PC-3 (cell line): ENCODE results near the gene KRTAP12-1.

ENCODE experiments used
- EZH2 ChIP-seq: fragments of 300-600 bp; sonication (generic); IDR thresholded peaks from one replicate; pipeline ENCODE4 v1.6.1; 2017; ENCODE audit warnings: antibody characterized with exemption, mild to moderate bottlenecking, low read length; ENCODE audit not compliant: unreplicated experiment
- EZH2phosphoT487 ChIP-seq: fragments of 300-600 bp; sonication (generic); IDR thresholded peaks from 2 replicates; pipeline ENCODE4 v1.6.1; 2018; ENCODE audit warnings: mild to moderate bottlenecking, antibody characterized with exemption, low read length, borderline replicate concordance
- TF ChIP-seq, protein P1 (sequence below): fragments of 300-600 bp; sonication (generic); conservative IDR thresholded peaks from 2 replicates; pipeline ENCODE4 v1.5.1; 2017; ENCODE audit warnings: antibody characterized with exemption, low read depth, mild to moderate bottlenecking, low read length

- TF ChIP-seq, protein P1, sequence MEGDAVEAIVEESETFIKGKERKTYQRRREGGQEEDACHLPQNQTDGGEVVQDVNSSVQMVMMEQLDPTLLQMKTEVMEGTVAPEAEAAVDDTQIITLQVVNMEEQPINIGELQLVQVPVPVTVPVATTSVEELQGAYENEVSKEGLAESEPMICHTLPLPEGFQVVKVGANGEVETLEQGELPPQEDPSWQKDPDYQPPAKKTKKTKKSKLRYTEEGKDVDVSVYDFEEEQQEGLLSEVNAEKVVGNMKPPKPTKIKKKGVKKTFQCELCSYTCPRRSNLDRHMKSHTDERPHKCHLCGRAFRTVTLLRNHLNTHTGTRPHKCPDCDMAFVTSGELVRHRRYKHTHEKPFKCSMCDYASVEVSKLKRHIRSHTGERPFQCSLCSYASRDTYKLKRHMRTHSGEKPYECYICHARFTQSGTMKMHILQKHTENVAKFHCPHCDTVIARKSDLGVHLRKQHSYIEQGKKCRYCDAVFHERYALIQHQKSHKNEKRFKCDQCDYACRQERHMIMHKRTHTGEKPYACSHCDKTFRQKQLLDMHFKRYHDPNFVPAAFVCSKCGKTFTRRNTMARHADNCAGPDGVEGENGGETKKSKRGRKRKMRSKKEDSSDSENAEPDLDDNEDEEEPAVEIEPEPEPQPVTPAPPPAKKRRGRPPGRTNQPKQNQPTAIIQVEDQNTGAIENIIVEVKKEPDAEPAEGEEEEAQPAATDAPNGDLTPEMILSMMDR: no peak
- no peak for TF ChIP-seq EZH2
- TF ChIP-seq EZH2phosphoT487: no peak
Measured at GRCh38 chr21:44681861-44682579, at the start of gene KRTAP12-1.
